Activated T-helper 1 cell treated with anti-CD3 and anti-CD28 coated beads, Interleukin-2, amount 50 U/mL, for 16 hours (primary cell): ENCODE results near the gene DEFB108B.
A peak's percentile ranks its signal among the peaks of the same experiment; 100 is the strongest.
"Not testable (repeated sequence)": the region's sequence is repeated elsewhere in the genome, so short reads cannot be mapped to it uniquely, and the experiment has no call there.

ENCODE experiments used
- DNase-seq, 2 donors: peaks; one replicate each; pipeline ENCODE4 v3.0.0-alpha.2; 2020; ENCODE audit warnings: low read depth in 1 of 2, low spot score in 1 of 2

The DEFB108B gene

GRCh38 chr11:71813481-71814355, 19.3 kb upstream of the DEFB108B start:
- DNase-seq: peak; percentile 65 to 71

DNA sequence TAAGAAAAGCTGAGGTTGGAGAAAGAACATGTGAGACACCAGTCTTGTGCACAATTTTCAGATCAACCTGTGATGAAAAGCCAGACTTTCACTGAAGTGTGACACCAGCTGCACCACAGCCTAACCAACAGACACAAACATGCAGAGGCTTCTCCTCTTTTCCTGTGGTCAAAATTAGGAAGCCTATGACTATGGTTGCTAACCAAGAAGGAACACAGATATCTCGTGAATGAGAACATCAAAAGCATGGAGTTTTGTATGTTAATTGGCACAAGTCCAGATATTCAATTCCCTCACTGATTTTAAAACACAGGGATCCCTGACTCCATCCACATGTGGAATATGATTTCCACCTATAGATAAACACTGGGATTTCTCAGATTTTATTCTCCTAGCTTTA, 11.5 kb upstream of the DEFB108B start:
- not testable (repeated sequence) for DNase-seq

GRCh38 chr11:71829247-71829646, 3.8 kb upstream of the DEFB108B start:
- not testable (repeated sequence) for DNase-seq

- DNase-seq: not testable (repeated sequence)
Observed at GRCh38 chr11:71829686-71830085, 3.3 kb upstream of the DEFB108B start.

- DNase-seq: not testable (repeated sequence)
Observed at GRCh38 chr11:71842720-71843119, 9.7 kb downstream of the DEFB108B start.

GRCh38 chr11:71843355-71843754, 10.4 kb downstream of the DEFB108B start:
- not testable (repeated sequence) for DNase-seq

DNA sequence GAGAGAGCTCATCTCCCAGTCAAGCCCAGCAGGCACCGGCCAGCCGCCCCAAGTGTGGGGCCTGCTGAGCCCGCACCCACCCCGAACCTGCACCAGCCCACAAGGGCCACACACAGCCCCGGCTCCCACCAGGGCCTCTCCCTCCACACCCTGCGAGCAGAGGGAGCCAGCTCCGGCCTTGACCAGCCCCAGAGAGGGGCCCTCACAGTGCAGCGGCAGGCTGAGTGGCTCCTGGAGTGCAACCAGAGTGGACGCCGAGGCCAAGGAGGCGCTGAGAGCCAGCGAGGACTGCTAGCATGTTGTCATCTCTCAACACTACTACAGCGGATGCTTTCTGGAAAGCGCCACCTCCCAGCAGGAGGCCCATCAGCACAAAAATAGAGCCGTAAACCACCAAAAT, 10.9 kb downstream of the DEFB108B start:
- no peak for DNase-seq

DNA sequence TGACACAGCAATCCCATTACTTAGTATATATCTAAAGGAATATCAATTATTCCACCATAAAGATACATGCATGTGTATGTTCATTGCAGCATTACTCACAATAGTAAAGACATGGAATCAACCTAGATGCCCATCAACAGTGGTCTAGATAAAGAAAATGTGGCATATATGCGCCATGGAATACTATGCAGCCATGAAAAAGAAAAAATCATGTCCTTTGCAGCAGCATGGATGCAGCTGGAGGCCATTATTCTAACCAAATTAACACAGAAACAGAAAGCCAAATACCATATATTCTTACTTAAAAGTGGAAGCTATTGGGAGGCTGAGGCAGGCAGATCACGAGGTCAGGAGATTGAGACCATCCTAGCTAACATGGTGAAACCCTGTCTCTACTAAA, 20.9 kb downstream of the DEFB108B start:
- DNase-seq: not testable (repeated sequence)

DNA sequence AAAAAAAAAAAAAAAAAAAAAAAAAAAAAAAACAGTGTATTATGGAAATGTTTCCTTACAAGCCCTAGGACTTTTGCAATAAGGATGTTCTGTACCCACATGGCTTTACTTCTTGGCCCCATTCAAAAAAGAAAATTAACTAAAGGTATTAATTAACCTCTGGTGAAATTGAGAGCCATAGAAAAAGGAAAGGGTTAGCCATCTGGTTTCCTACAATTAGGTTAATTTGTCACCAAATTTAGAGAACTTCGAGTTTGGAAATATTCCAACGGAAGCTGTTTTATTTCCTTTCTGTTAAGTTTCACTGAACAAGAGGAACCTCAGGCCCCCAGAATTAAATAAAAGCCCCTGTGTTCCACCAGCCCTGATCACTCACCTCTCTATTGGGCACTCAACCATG, 22.9 kb downstream of the DEFB108B start:
- not testable (repeated sequence) for DNase-seq

- not testable (repeated sequence) for DNase-seq
Observed at GRCh38 chr11:71860835-71861234, 27.8 kb downstream of the DEFB108B start.

DNA sequence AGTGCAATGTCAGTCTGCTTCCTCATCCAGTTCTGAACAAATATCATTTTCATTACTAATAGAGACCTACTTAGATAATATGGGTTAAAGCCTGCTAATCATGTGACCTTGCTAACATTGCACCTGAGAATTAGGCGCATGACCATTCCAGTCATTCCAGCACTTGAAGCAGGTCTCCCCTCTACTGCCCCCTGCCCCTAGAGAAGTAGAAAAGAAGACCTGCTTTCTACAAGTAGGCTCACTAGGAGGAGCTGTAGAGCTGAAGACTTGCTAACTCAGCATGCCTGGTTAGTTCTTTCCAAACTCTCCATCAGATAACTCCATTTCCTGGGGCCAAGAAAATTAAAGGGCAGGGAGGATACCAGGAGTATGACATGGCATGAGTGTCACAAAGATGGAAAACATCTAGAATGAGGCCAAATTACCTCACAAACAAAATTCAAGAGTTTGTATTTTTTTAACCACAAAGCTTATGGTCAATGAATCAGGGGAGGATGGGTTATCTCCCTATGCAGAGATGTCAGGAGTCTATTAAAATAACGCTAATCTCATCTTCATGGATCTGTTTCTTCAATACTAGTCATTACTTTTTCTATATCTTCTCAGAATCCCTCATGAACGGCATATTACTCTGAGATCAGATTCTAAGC, 31.1 kb downstream of the DEFB108B start:
- DNase-seq: not testable (repeated sequence)

GRCh38 chr11:71867209-71867608, 34.2 kb downstream of the DEFB108B start:
- DNase-seq: not testable (repeated sequence)

- not testable (repeated sequence) for DNase-seq
Observed at GRCh38 chr11:71869931-71870330, 36.9 kb downstream of the DEFB108B start.

- DNase-seq: not testable (repeated sequence)
Observed at GRCh38 chr11:71870661-71871060, 37.7 kb downstream of the DEFB108B start.

DNA sequence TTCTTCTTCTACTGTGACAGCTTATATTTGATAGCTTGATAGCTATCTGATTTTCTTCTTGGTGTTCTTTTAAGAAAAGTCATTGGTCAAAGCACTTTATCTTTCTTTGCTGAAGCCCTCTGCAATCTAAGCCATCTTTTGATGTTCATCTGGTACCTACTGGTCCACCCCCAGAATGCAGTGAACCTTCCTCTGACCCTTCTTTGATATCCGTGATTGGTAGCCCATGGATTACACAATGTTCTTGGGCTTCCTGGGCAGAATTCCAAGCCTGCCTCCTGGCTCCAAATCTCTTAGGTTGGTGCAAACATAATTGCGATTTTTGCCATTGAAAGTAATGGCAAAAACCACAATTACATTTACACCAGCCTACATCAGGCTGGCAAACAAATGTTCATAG, 43.3 kb downstream of the DEFB108B start:
- not testable (repeated sequence) for DNase-seq

DNA sequence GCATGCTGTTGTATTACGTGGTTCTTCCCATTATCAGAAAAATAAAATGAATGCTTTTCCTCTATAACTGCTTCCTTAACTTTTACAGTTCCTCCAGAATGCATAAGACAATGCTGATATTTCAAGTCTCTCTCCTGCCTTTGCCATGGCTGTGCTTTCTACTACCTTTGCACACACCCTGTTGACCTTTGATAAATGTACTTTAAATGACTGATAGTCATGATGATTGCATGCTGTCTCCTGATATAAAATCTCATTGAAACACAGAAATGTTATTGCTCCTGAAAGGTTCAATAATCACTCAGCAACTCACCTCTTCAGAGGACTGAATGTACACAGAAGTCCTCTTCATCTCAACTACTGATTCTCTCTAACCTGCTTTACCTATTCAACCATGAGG, 45.1 kb downstream of the DEFB108B start, which contains the start of gene DEFB131B:
TSS of gene DEFB131B (plus strand) at position 395 of the 400 bp plus-strand sequence. CDS start at position 395, 0 bp downstream.
- DNase-seq: not testable (repeated sequence)

GRCh38 chr11:71885806-71886205, 52.8 kb downstream of the DEFB108B start:
- not testable (repeated sequence) for DNase-seq
